ENCODE results near the gene APCDD1.

DNA sequence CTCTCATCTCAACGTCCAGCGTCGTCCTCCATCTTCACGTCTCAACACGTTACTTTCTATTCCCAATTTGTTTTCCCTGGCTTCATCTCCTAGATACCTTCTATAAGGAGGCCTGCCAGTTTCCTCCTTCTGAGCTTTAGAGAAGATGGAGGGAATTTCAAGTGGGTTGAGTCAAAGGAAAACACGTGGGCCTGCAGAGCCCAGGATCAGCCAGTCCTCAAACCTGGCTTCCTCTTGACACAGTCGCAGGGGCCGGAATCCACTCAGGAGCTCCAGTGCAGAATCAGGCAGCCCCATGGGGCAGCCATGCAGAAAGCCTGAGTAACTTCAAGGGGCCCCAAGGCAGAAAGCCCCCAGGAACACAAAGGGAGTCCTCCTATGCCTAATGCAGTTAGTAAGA, 14.5 kb upstream of the APCDD1 start:
- TF ChIP-seq PRPF4 (IDR thresholded peaks at IDR 0.05; ENCODE audit: low read depth, low read length, poor library complexity, severe bottlenecking) (no peak), NCOR1 (IDR thresholded peaks at IDR 0.05; ENCODE audit: borderline replicate concordance, low read length) (no peak), RNF2 (conservative IDR thresholded peaks at IDR 0.05; ENCODE audit: low read depth) (no peak), MZF1 (CRISPR knock-in tag; IDR thresholded peaks at IDR 0.05; ENCODE audit: borderline replicate concordance) (no peak), EP300 (IDR thresholded peaks at IDR 0.05; ENCODE audit: low read depth in 2 of 2, low read length in 2 of 2) (no peak), EP300 (CRISPR knock-in tag; IDR thresholded peaks at IDR 0.05; ENCODE audit: borderline replicate concordance) (no peak), FOSL2 (CRISPR knock-in tag; IDR thresholded peaks at IDR 0.05) (no peak), TEAD2 (CRISPR knock-in tag; IDR thresholded peaks at IDR 0.05) (no peak), FOXJ3 (CRISPR knock-in tag; IDR thresholded peaks at IDR 0.05; ENCODE audit: borderline replicate concordance) (no peak), ZNF317 (CRISPR knock-in tag; IDR thresholded peaks at IDR 0.05) (no peak), ZIK1 (CRISPR knock-in tag; IDR thresholded peaks at IDR 0.05; ENCODE audit: borderline replicate concordance, low read depth) (no peak), NFKB2 (CRISPR knock-in tag; IDR thresholded peaks at IDR 0.05; ENCODE audit: borderline replicate concordance) (no peak), HDAC2 (CRISPR knock-in tag; IDR thresholded peaks at IDR 0.05) (no peak)
- TF ChIP-seq, protein P1, sequence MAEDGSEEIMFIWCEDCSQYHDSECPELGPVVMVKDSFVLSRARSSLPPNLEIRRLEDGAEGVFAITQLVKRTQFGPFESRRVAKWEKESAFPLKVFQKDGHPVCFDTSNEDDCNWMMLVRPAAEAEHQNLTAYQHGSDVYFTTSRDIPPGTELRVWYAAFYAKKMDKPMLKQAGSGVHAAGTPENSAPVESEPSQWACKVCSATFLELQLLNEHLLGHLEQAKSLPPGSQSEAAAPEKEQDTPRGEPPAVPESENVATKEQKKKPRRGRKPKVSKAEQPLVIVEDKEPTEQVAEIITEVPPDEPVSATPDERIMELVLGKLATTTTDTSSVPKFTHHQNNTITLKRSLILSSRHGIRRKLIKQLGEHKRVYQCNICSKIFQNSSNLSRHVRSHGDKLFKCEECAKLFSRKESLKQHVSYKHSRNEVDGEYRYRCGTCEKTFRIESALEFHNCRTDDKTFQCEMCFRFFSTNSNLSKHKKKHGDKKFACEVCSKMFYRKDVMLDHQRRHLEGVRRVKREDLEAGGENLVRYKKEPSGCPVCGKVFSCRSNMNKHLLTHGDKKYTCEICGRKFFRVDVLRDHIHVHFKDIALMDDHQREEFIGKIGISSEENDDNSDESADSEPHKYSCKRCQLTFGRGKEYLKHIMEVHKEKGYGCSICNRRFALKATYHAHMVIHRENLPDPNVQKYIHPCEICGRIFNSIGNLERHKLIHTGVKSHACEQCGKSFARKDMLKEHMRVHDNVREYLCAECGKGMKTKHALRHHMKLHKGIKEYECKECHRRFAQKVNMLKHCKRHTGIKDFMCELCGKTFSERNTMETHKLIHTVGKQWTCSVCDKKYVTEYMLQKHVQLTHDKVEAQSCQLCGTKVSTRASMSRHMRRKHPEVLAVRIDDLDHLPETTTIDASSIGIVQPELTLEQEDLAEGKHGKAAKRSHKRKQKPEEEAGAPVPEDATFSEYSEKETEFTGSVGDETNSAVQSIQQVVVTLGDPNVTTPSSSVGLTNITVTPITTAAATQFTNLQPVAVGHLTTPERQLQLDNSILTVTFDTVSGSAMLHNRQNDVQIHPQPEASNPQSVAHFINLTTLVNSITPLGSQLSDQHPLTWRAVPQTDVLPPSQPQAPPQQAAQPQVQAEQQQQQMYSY (CRISPR knock-in tag; IDR thresholded peaks at IDR 0.05): no peak
- TF ChIP-seq, protein P2, sequence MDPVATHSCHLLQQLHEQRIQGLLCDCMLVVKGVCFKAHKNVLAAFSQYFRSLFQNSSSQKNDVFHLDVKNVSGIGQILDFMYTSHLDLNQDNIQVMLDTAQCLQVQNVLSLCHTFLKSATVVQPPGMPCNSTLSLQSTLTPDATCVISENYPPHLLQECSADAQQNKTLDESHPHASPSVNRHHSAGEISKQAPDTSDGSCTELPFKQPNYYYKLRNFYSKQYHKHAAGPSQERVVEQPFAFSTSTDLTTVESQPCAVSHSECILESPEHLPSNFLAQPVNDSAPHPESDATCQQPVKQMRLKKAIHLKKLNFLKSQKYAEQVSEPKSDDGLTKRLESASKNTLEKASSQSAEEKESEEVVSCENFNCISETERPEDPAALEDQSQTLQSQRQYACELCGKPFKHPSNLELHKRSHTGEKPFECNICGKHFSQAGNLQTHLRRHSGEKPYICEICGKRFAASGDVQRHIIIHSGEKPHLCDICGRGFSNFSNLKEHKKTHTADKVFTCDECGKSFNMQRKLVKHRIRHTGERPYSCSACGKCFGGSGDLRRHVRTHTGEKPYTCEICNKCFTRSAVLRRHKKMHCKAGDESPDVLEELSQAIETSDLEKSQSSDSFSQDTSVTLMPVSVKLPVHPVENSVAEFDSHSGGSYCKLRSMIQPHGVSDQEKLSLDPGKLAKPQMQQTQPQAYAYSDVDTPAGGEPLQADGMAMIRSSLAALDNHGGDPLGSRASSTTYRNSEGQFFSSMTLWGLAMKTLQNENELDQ (CRISPR knock-in tag; IDR thresholded peaks at IDR 0.05; ENCODE audit: borderline replicate concordance): no peak

All from HepG2 (cell line).